Kidney tubule cell (primary cell): ENCODE results near the gene AMZ2.
"Not testable (repeated sequence)": the region's sequence is repeated elsewhere in the genome, so short reads cannot be mapped to it uniquely, and the experiment has no call there.

ENCODE experiments used
- DNase-seq: peaks from one replicate; pipeline ENCODE4 v3.0.0-alpha.2; 2018; ENCODE audit warnings: low spot score

The AMZ2 gene

GRCh38 chr17:68247445-68248198, at the start of gene AMZ2:
Gene AMZ2, plus strand, starts transcription at chr17:68248043. Its CDS starts 2,145 bp downstream, at chr17:68250188.
- DNase-seq: peak; percentile 94

GRCh38 chr17:68198931-68199836, 48.7 kb upstream of the AMZ2 start:
- no peak for DNase-seq

- DNase-seq: no peak
These were observed 47.8 kb upstream of the AMZ2 start for GRCh38 chr17:68199837-68200688.

DNA sequence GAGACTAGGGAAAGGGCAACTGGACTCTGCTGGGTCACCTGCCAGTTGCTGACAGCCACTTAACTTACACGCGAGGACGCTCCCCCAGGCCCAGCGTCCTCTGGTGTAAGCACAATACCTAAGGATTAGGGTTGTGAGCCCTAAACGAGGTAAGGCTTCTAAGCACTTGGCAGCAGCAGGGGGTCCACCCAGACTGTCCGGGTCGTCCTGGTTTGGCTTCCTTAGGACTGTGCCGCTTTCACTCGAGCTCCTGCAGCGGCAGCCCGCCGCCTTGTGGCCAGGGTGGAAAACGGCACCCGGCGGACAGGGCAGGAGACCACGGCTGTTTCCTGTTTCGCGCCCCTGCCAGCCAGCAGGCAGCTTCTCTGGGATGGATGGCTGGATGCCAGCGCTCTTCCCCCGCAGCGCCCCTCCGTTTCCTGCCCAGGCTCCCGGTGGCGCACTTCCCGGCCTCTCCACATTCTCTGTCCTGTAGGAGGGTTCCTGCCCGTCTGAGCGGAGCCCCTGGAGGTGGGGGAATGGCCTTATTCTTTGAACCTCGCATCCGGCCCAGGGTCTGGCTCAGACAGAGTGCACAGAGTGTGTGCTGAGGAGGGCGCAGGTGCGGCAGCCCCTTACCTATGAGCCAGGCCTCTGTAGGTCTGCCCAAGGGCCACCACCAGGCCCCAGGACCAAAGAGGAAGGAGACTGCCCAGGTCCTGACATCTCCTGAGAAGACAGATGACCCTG, 47.0 kb upstream of the AMZ2 start:
- DNase-seq: peak; percentile 75

DNA sequence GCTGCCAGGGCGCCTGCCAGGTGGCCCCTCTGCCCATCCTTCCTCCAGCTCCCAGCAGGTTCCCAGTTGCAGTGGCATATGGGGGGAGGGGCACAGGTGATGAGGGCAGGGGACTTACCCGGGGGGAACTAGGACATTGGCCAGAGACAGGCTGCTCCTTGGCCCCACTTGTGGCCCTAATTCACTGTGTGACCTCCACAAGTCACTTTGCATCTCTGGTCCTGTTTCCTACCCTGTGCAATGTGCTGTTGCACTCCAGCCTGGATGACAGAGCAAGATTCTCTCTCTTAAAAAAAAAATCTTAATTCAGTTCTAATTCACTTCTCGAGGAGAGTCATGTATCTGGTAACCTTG, 46.4 kb upstream of the AMZ2 start:
- not testable (repeated sequence) for DNase-seq

DNA sequence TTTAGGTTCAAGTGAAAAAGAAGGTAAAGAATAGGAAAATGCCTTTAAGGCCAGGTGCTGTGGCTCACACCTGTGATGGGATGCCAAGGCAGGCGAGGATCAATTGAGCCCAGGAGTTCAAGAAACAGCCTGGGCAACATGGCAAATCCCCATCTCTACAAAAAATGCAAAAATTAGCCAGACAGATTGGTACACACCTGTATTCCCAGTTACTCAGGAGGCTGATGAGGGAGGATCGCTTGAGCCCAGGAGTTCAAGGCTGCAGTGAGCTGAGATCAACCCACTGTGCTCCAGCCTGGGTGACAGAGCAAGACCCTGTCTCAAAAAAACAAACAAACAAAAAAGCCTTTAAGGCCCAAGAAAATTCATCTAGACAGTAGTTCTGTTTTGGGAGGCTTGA, 45.5 kb upstream of the AMZ2 start:
- DNase-seq: not testable (repeated sequence)

DNA sequence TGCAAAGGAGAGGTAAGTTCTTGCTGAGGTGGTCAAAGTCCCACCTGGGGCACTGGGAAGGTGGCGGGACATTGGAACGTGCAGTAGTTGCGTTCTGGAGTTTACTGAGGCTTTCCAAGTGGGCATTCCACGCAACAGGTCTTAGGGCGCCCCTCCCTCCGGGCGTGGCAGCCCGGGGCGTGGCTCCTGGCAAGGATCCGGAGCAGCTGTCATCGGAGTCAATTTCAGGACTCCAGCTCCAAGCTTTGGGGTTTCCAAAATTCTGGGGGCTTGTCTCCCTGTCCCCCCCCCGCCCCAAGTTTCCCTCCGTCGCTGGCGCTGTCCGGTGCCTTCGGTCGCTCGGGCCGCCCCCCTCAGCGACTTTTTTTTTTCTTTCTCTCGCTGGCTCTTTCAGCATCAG, 43.1 kb upstream of the AMZ2 start:
- DNase-seq: no peak

DNA sequence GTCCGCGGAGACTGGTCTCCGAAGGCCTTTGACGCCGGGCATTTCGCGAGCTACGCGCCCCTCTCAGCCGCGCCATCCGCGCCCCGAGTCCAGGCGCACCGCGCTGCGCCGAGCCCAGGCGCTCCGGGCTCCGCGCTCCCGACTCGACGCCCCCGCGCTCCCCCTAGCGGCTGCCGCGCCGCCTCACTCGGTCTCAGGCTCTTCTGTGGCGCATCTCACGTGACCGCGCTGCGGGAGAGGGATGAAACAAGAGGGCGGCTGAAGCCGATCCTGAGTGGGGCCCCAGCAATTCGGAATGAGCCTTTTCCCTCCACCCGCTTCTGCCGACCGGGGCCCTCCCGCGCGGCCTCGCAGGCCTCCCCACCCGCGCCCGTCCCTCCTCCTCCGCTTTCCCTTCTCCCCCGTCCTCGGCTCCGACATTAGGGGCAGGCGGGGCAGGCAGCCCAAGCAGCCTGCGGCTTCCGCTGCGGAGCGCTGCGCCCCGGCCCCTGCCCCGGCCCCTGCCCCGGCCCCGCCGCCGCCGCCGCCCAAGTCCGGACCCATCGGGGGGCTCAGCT, 42.5 kb upstream of the AMZ2 start:
- peak; percentile 85 for DNase-seq

DNA sequence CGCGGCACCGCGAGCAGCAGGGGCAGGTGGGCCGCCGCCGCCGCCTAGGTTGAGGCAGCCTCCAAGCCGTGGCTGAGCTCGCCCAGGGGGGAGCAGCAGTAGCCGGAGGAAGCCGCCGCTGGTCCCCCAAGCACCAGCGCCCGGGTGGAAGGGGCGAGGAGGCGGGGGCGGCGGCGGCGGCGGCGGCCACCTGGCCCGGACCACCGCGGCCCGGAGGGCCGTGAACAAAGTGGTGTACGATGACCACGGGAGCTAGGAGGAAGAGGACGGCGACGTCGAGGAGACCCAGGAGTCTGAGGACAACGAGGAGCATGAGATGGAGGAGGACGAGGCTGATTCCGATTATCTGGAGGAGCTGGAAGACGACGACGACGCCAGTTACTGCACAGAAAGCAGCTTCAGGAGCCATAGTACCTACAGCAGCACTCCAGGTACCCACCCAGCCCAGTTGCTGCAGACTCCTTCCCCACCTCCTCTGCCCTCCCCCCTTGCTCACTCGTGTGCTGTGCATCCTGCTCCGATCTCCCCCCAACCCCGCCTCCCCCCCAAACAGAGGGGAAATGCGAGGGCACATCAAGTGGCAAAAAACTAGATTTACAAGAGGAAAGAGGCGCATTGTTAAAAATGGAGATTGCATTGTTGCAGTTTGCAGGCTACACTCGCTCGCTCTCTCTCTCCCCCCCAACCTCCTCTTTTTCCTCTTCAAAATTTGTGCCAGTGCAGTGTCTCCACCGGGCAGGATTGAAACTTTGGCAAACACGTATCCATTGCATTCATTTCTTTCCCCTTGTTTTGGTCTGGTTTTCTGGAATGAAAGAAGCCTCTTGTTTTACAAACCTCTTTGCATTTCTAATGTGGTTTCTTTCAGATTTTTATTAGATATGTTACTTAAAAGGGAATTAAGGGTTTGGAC, 41.8 kb upstream of the AMZ2 start:
- DNase-seq: no peak

- DNase-seq: no peak
These were observed 40.1 kb upstream of the AMZ2 start for GRCh38 chr17:68207651-68208253.

- not testable (repeated sequence) for DNase-seq
These were observed 39.2 kb upstream of the AMZ2 start for GRCh38 chr17:68208651-68209050.

GRCh38 chr17:68209191-68209900, 38.5 kb upstream of the AMZ2 start:
- DNase-seq: not testable (repeated sequence)

GRCh38 chr17:68210570-68211315, 37.1 kb upstream of the AMZ2 start:
- no peak for DNase-seq

DNA sequence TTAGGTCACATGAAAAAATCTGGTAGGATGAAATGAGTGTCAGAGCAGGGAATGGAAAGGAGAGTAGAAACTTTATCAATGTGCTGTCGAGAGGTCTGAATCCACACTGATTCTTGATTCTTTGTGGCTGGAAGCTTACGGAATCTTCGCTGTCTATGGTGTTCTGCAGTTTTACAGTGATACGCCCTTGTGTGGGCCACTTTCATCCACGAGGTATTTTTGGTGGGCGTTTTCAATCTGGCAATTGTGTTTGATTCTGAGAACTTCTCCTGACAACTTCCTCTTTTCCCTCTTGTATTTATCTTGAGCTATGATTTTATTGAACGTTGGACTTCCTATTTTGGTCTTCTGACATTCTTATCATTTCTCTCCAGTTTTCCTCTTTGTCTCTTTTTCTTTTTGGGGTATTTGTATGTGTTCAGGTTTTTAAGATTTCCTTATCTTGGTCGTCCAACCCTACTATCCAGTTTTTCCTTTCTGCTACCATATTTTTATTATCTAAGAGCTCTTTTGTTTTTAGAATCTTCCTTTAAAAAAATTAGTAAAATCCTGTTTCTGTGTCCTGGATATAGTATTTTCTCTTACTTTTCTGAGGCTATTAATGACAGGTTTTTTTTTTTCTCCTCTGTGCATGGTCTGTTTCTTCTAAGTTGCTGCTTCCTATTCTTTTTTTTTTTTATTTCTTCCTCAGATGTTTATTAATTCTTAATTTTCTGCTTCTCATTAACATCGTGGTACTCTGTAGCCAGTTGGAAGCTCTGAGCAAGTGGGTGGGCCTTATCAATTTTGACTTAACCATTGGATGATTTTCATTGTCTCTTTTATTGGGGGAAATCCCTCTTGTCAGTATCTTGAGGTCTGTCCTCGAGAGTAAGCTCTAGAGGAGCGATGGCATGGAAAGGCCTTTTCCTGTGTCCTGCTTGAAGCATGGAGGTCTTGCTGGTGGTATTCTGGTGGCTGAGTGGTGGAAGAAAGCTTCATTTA, 34.1 kb upstream of the AMZ2 start:
- not testable (repeated sequence) for DNase-seq

DNA sequence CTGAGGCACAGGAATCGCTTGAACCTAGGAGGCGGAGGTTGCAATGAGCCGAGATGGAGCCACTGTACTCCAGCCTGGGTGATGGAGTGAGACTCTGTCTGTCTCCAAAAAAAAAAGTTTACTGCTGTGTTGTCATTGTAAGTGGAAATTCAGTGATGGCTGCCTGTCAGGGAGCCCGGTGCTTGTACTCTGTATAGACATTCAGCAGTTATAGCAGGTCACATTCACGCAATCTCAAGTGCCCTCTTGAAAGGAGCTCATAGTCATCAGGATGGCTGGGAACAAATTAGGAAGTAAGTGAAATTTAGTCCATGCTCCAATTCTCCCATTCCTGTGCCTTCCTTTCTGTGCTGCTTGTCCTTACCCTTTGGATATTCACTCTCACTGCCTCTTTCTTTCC, 32.4 kb upstream of the AMZ2 start:
- DNase-seq: not testable (repeated sequence)

- not testable (repeated sequence) for DNase-seq
These were observed 28.4 kb upstream of the AMZ2 start for GRCh38 chr17:68219429-68219828.

GRCh38 chr17:68220186-68220585, 27.7 kb upstream of the AMZ2 start:
- not testable (repeated sequence) for DNase-seq
